K562 treated with DMSO at 1 percent for 4 hours (cell line): Measurements from ENCODE around the gene ZNF41. TPM values are rescaled to one million over a fixed set of nuclear protein-coding genes. Genes with fewer than 3 reads are reported as not detected.

Experiments used
- total RNA-seq: library from RNA; unstranded; fragments of 300-600 nt; gene quantifications from 2 replicates; pipeline ENCODE4 v1.2.3, GENCODE V29; 2022; ENCODE audit not compliant: insufficient read depth

ZNF41 gene
- total RNA-seq: 3.1 and 4.0 TPM in 2 replicates

GRCh38 chrX:47482512-47483305, at the start of gene ZNF41:
TSS of gene ZNF41 (minus strand) at chrX:47483222. CDS start at chrX:47467481, 15,741 bp downstream.

Other genes starting within 250 kb of the ZNF41 start
- gene ZNF157, start 112.6 kb downstream of the ZNF41 start, total RNA-seq: not detected in 2 replicates
- gene ARAF, start 78.0 kb upstream of the ZNF41 start, total RNA-seq: 39.7 and 46.1 TPM in 2 replicates
- 298 and 325 TPM in 2 replicates for gene TIMP1, start 99.2 kb upstream of the ZNF41 start, total RNA-seq
- 0.61 TPM in 1 of 2 replicates, not detected in the other for gene SYN1, start 136.6 kb upstream of the ZNF41 start, total RNA-seq
- 6.7 and 8.9 TPM in 2 replicates for gene CFP, start 146.7 kb upstream of the ZNF41 start, total RNA-seq
- gene ELK1, start 167.3 kb upstream of the ZNF41 start, total RNA-seq: 46.0 and 46.8 TPM in 2 replicates
- 371 and 404 TPM in 2 replicates for gene UXT, start 176.0 kb upstream of the ZNF41 start, total RNA-seq